HG03432 (cell line): ENCODE measurements around the gene NCOA5.

Source experiments
- ATAC-seq: cut with Tn5 transposase; IDR thresholded peaks from one replicate; pipeline ENCODE4 v1.9.1; 2021; ENCODE audit warnings: mild to moderate bottlenecking, moderate library complexity; ENCODE audit not compliant: unreplicated experiment

NCOA5 gene

GRCh38 chr20:46044896-46045295, 44.9 kb downstream of the NCOA5 start:
- no peak for ATAC-seq

- no peak for ATAC-seq
These were observed 46.2 kb downstream of the NCOA5 start for GRCh38 chr20:46043556-46043955.

- ATAC-seq = no peak
These were observed 48.7 kb downstream of the NCOA5 start for GRCh38 chr20:46040902-46041535.

GRCh38 chr20:46037036-46037435, 52.7 kb downstream of the NCOA5 start:
- no peak for ATAC-seq

- no peak for ATAC-seq
These were observed 53.4 kb downstream of the NCOA5 start for GRCh38 chr20:46036370-46036769.

GRCh38 chr20:46035713-46036112, 54.0 kb downstream of the NCOA5 start:
- no peak for ATAC-seq

GRCh38 chr20:46035253-46035652, 54.5 kb downstream of the NCOA5 start:
- no peak for ATAC-seq

GRCh38 chr20:46034039-46034438, 55.7 kb downstream of the NCOA5 start:
- ATAC-seq = no peak

- ATAC-seq = no peak
These were observed 58.0 kb downstream of the NCOA5 start for GRCh38 chr20:46031701-46032254.

- ATAC-seq = no peak
These were observed 58.7 kb downstream of the NCOA5 start for GRCh38 chr20:46031014-46031569.

GRCh38 chr20:46030284-46031013, 59.3 kb downstream of the NCOA5 start:
- ATAC-seq = no peak

- no peak for ATAC-seq
These were observed 60.9 kb downstream of the NCOA5 start, which contains the start of gene SLC12A5 for GRCh38 chr20:46028772-46029371. Gene SLC12A5 (plus strand): TSS chr20:46029215. CDS start chr20:46029345, 130 bp downstream.

GRCh38 chr20:46028110-46028509, 61.7 kb downstream of the NCOA5 start:
- ATAC-seq = no peak

GRCh38 chr20:46027245-46027853, 62.4 kb downstream of the NCOA5 start:
- no peak for ATAC-seq

GRCh38 chr20:46025376-46025783, 64.4 kb downstream of the NCOA5 start:
- no peak for ATAC-seq

GRCh38 chr20:46023999-46024398, 65.8 kb downstream of the NCOA5 start:
- ATAC-seq = no peak

GRCh38 chr20:46023148-46023484, 66.6 kb downstream of the NCOA5 start:
- ATAC-seq = no peak

- ATAC-seq = no peak
These were observed 67.2 kb downstream of the NCOA5 start for GRCh38 chr20:46022411-46023147.

- ATAC-seq = no peak
These were observed 68.1 kb downstream of the NCOA5 start for GRCh38 chr20:46021361-46022359.
